Endothelial cell of umbilical vein (primary cell): ENCODE results near the gene TOP2A. TPM values are rescaled to one million over a fixed set of nuclear protein-coding genes. Genes with fewer than 3 reads are reported as not detected.
A peak's percentile ranks its signal among the peaks of the same experiment; 100 is the strongest.

Experiments
- BruUV-seq: library from RNA; stranded (reverse); fragments of 400-500 nt; replicated peaks from 2 replicates; lab custom pipeline; 2021; lab: Mats Ljungman, UMichigan
- CTCF ChIA-PET: fragments of 300-600, 350-600 bp; sonication (Branson Sonifier 250); formaldehyde crosslinking; loops from one replicate; lab custom pipeline; 2021; ENCODE audit warnings: antibody characterized with exemption, inconsistent platforms; lab: Charles Lee
- POLR2A ChIA-PET: fragments of 300-600, 350-600 bp; sonication (Branson Sonifier 250); formaldehyde crosslinking; loops from one replicate; lab custom pipeline; 2021; ENCODE audit warnings: antibody characterized with exemption, inconsistent platforms; lab: Charles Lee
- DNase-seq: peaks from one replicate; pipeline ENCODE4 v3.0.0-alpha.2; 2011; ENCODE audit warnings: low read depth, low spot score
- FAIRE-seq: peaks from 2 replicates; lab custom pipeline; 2011; peaks lifted over from hg19 to GRCh38; lab: Jason Lieb, UNC
- H2AFZ ChIP-seq: 2 replicates; pipeline ENCODE4 v1.6.0; 2012; ENCODE audit warnings: low read depth, low read length, control low read depth, inconsistent platforms
- H3K27ac ChIP-seq: 2 replicates; pipeline ENCODE4 v1.5.1; 2011; ENCODE audit warnings: low read depth, mild to moderate bottlenecking, control low read depth, low read length, moderate library complexity; ENCODE audit not compliant: insufficient read depth
- H3K27me3 ChIP-seq, 2 experiments: 2 replicates each; pipeline versions ENCODE4 v1.6.0 to v1.6.1; 2011; ENCODE audit warnings: low read length in 2 of 2, mixed read lengths in 1 of 2; ENCODE audit not compliant: control insufficient read depth in 2 of 2, insufficient read depth in 2 of 2
- H3K36me3 ChIP-seq, 2 experiments: 2 replicates in 1 of 2; 3 replicates in 1 of 2; pipeline ENCODE4 v1.5.1; 2011; ENCODE audit warnings: low read length in 2 of 2, mild to moderate bottlenecking in 1 of 2, moderate library complexity in 1 of 2; ENCODE audit not compliant: control insufficient read depth in 2 of 2, insufficient read depth in 2 of 2; ENCODE audit errors: extremely low read depth in 1 of 2
- H3K4me1 ChIP-seq: 3 replicates; pipeline ENCODE4 v1.5.1; 2011; ENCODE audit warnings: mild to moderate bottlenecking, low read length; ENCODE audit not compliant: control insufficient read depth, insufficient read depth; ENCODE audit errors: extremely low read depth
- H3K4me2 ChIP-seq: 2 replicates; pipeline ENCODE4 v1.6.1; 2011; ENCODE audit warnings: low read length, control low read depth, mixed read lengths; ENCODE audit not compliant: insufficient read depth
- H3K4me3 ChIP-seq, 3 experiments: fragments of 200-600 bp in 1 of 3; sonication (generic), shearing (Covaris generic) in 1 of 3; replicated peaks in 1 of 3; 2 replicates each; pipeline ENCODE4 v1.5.1; 2011 to 2016; ENCODE audit warnings: control low read depth in 3 of 3, low read length in 3 of 3, mild to moderate bottlenecking in 2 of 3, inconsistent platforms in 1 of 3, low read depth in 1 of 3, moderate library complexity in 1 of 3; ENCODE audit not compliant: insufficient read depth in 1 of 3
- H3K79me2 ChIP-seq: 2 replicates; pipeline ENCODE4 v1.6.0; 2012; ENCODE audit warnings: low read length, inconsistent platforms; ENCODE audit not compliant: control insufficient read depth, insufficient read depth
- H3K9ac ChIP-seq: replicated peaks from 2 replicates; pipeline ENCODE3; 2011; ENCODE audit warnings: low read length, control low read depth; ENCODE audit not compliant: insufficient read depth; ENCODE audit errors: extremely low read depth
- H3K9me1 ChIP-seq: replicated peaks from 3 replicates; pipeline ENCODE4 v1.6.0; 2011; ENCODE audit warnings: mild to moderate bottlenecking, low read length; ENCODE audit not compliant: control insufficient read depth, insufficient read depth; ENCODE audit errors: extremely low read depth
- H3K9me3 ChIP-seq: replicated peaks from 2 replicates; pipeline ENCODE4 v1.5.1; 2012; ENCODE audit warnings: low read length, inconsistent platforms; ENCODE audit not compliant: control insufficient read depth, insufficient read depth
- H4K20me1 ChIP-seq: replicated peaks from 2 replicates; pipeline ENCODE3; 2011; ENCODE audit warnings: mild to moderate bottlenecking, low read length; ENCODE audit not compliant: control insufficient read depth, insufficient read depth; ENCODE audit errors: extremely low read depth
- EZH2 ChIP-seq: IDR thresholded peaks from 2 replicates; pipeline ENCODE4 v1.6.1; 2012; ENCODE audit warnings: borderline replicate concordance, low read depth, mild to moderate bottlenecking, moderate library complexity, low read length, inconsistent platforms; ENCODE audit not compliant: severe bottlenecking
- FOS ChIP-seq: IDR thresholded peaks from 2 replicates; pipeline ENCODE4 v1.6.1; 2011; ENCODE audit warnings: mild to moderate bottlenecking, low read length, moderate library complexity, borderline replicate concordance; ENCODE audit not compliant: insufficient read depth
- GATA2 ChIP-seq: IDR thresholded peaks from 2 replicates; pipeline ENCODE4 v1.7.0; 2011; ENCODE audit warnings: low read depth, mild to moderate bottlenecking, moderate library complexity, mixed read lengths, low read length; ENCODE audit not compliant: insufficient read length, insufficient read depth
- JUN ChIP-seq: IDR thresholded peaks from 2 replicates; pipeline ENCODE4 v1.6.1; 2011; ENCODE audit warnings: borderline replicate concordance, low read depth; ENCODE audit not compliant: insufficient read length, insufficient read depth
- MAX ChIP-seq: IDR thresholded peaks from 2 replicates; pipeline ENCODE4 v1.6.1; 2011; ENCODE audit not compliant: insufficient read depth, insufficient read length
- MYC ChIP-seq: IDR thresholded peaks from one replicate; pipeline ENCODE4 v1.6.1; 2011; ENCODE audit warnings: mild to moderate bottlenecking, low read depth, low read length
- POLR2A ChIP-seq: IDR thresholded peaks from 2 replicates; pipeline ENCODE4 v1.6.1; 2012; ENCODE audit warnings: low read depth, mild to moderate bottlenecking, control low read depth, low read length
- POLR2AphosphoS5 ChIP-seq: IDR thresholded peaks from 2 replicates; pipeline ENCODE4 v1.6.1; 2012; ENCODE audit warnings: low read depth, mild to moderate bottlenecking, control low read depth, low read length, moderate library complexity; ENCODE audit not compliant: insufficient read depth
- dilution Hi-C: fragments of 300-500 bp; cut with MboI; formaldehyde crosslinking; loops from one replicate; pipeline ENCODE4 v1.15.0; 2019; ENCODE audit warnings: low sequenced_read_pairs; ENCODE audit not compliant: extremely low pct_ligation_motif_present
- intact Hi-C: fragments of 100-400 bp; cut with micrococcal nuclease; formaldehyde crosslinking; loops from one replicate; pipeline ENCODE4 v1.10.0; 2022
- polyA plus RNA-seq, 4 experiments: library from polyadenylated mRNA; depleted of rRNA in 3 of 4; stranded (reverse) in 3 of 4; unstranded in 1 of 4; fragments of >200 nt; gene quantifications; 2 replicates each; pipeline versions ENCODE4 v1.2.1 to v1.2.3, GENCODE V29; 2011 to 2012; ENCODE audit warnings: missing spikeins in 1 of 4
- total RNA-seq: library from RNA; stranded (reverse); gene quantifications from 2 replicates; pipeline ENCODE4 v1.2.3, GENCODE V29; 2021

The TOP2A gene
- total and polyA plus RNA-seq, 2 donors (not counting 3 experiments of a cell fraction or from before 2014, with no cell fraction given): 31.3 to 160 TPM

- no peaks in the 10 kb centered on the region for H4K20me1 ChIP-seq
- no TSS peak for BruUV-seq
- DNase-seq: peak; percentile 60
- H3K4me2 ChIP-seq: peak overlapping the region; percentile 63
- no peaks in the 10 kb centered on the region for H3K9me3 ChIP-seq
- H3K36me3 ChIP-seq: peaks cover 0 to 1% of the 10 kb centered on the region in 2 experiments
- CTCF ChIA-PET: interaction anchor here (0.9 to 10.6 kb wide), 8 partner anchors 13 to 48 kb away, joined by 3 to 109 read pairs (median 5); no protein-coding TSS in a partner anchor
- H2AFZ ChIP-seq: no peak overlapping the region
- peak overlapping the region; percentile 92 for H3K9ac ChIP-seq
- H3K27ac ChIP-seq: peak overlapping the region; percentile 88
- H3K4me3 ChIP-seq: peak overlapping the region; percentile 69 to 85 (median 76)
- TF ChIP-seq POLR2AphosphoS5 (peak; percentile 24), POLR2A (no peak), MYC (peak; percentile 6)
- H3K79me2 ChIP-seq: peaks cover 59% of the 10 kb centered on the region
- no peaks in the 10 kb centered on the region for H3K9me1 ChIP-seq
- dilution Hi-C loops: no loop called here
- intact Hi-C loops: loop anchor here (1.0 kb wide), 2 partner anchors 10 to 19 kb away; no protein-coding TSS in a partner anchor
- POLR2A ChIA-PET: interaction anchor here (0.7 kb wide), 1 partner anchor 25 kb away, joined by 3 read pairs; no protein-coding TSS in a partner anchor
- peak; percentile 85 for FAIRE-seq
- H3K4me1 ChIP-seq: peaks cover 42% of the 10 kb centered on the region
- H3K27me3 ChIP-seq: no peaks in the 10 kb centered on the region
These were observed 75.7 kb downstream of the TOP2A start for GRCh38 chr17:40341808-40342503.

DNA sequence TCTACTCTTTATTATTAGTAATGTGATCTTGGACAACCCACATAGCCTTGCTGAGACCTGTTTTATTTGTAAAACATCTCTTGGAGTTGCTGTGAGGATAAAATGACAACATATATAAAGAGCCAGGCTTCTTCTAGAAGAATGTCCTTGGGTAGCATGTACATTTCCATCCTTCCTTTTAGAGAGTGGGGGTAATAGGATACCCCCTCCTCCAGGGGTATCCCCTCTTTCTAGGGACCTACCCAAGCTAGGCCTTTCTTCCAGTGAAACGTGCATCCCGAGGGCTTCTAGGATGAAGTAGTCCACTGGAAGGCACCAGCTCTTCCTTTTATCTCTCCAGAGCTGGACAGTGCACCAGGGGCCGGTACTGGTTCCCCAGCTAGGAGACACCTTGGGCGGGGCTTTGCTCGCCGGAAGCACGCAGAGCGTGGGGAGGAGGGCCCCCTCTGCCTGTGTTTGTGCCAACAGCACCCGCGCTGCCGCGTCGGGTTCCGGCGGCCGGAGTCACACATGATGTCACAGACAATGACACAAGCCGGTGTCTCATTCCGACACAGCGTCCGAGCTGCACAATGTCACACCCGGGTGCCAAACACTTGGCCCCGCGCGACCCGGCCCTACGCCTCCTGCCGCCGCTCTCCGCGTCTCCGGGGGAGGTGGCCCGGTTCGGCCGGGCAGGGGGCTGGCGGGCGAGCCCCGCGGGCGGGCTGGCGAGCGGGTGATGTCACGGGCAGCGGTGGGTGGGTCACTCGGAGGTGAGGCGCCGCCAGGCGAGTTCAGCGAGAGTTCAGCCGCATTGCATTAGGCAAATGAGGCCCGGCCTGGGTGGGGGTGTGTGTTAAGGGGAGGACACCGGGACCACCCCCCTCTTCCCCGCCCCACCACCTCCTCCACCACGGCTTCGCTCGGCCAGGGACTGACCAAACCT is 76.6 kb downstream of the TOP2A start:
- Histone ChIP-seq H3K4me3 (peak overlapping the region; percentile 65 to 76 (median 69)), H3K27me3 (no peaks in the 10 kb centered on the region), H3K4me1 (peaks cover 36% of the 10 kb centered on the region), H3K9me1 (no peaks in the 10 kb centered on the region), H3K9ac (peak overlapping the region; percentile 92), H3K79me2 (peaks cover 53% of the 10 kb centered on the region), H3K9me3 (no peaks in the 10 kb centered on the region), H3K4me2 (peak overlapping the region; percentile 63), H3K36me3 (peaks cover 0 to 1% of the 10 kb centered on the region in 2 experiments), H2AFZ (no peak overlapping the region), H3K27ac (peak overlapping the region; percentile 88), H4K20me1 (no peaks in the 10 kb centered on the region)
- POLR2A ChIA-PET: no interaction called here
- dilution Hi-C loops: no loop called here
- DNase-seq: peak; percentile 73
- FAIRE-seq: peak; percentile 88
- intact Hi-C loops: loop anchor here (1.0 kb wide), 2 partner anchors 9 to 18 kb away; no protein-coding TSS in a partner anchor
- TF ChIP-seq POLR2A (peak; percentile 53), MAX (no peak), MYC (no peak), POLR2AphosphoS5 (peak; percentile 30), EZH2 (no peak), FOS (peak; percentile 31), JUN (no peak), GATA2 (no peak)
- BruUV-seq: no TSS peak
- CTCF ChIA-PET: interaction anchor here (0.7 to 10.6 kb wide), 7 partner anchors 9 to 47 kb away, joined by 3 to 109 read pairs (median 4); no protein-coding TSS in a partner anchor
